Left ventricle myocardium inferior (tissue), 1 donor: ENCODE results near the gene OR2D3. TPM values are rescaled to one million over a fixed set of nuclear protein-coding genes. Genes with fewer than 3 reads are reported as not detected.
"Not testable (repeated sequence)": the region's sequence is repeated elsewhere in the genome, so short reads cannot be mapped to it uniquely, and the experiment has no call there.

Experiments
- DNase-seq: peaks from one replicate; pipeline ENCODE4 v3.0.0-alpha.2; 2020
- H3K27ac ChIP-seq: fragments of 200-600 bp; replicated peaks from 2 replicates; pipeline ENCODE4 v1.8.0; 2021
- H3K27me3 ChIP-seq: fragments of 200-600 bp; 2 replicates; pipeline ENCODE4 v1.8.0; 2021; ENCODE audit warnings: low read depth
- H3K36me3 ChIP-seq: fragments of 200-600 bp; 2 replicates; pipeline ENCODE4 v1.8.0; 2021
- H3K4me1 ChIP-seq: fragments of 200-600 bp; 2 replicates; pipeline ENCODE4 v1.8.0; 2021
- H3K4me3 ChIP-seq: fragments of 200-600 bp; 2 replicates; pipeline ENCODE4 v1.8.0; 2021; ENCODE audit warnings: mild to moderate bottlenecking, moderate library complexity
- H3K9me3 ChIP-seq: fragments of 200-600 bp; replicated peaks from 2 replicates; pipeline ENCODE4 v1.8.0; 2021
- CTCF ChIP-seq: fragments of 200-600 bp; IDR thresholded peaks from 2 replicates; pipeline ENCODE4 v1.8.0; 2021; ENCODE audit warnings: antibody characterized with exemption, mild to moderate bottlenecking, borderline replicate concordance
- intact Hi-C: fragments of 100-400 bp; cut with micrococcal nuclease; formaldehyde crosslinking; loops from one replicate; pipeline ENCODE4 v1.11.0; 2022
- total RNA-seq: library from RNA; stranded (reverse); fragmentation: NEBNext Ultra II Directional; extraction: Animal tissue kit (Norgen Biotek cat#: 25700); gene quantifications from one replicate; pipeline ENCODE4 v1.2.1, GENCODE V29; 2021
- donor health status: DM: no; HTN: yes; CAD: no; lungs with severe emphysema.

The OR2D3 gene
- total RNA-seq, 1 donor from 2014 or later, result not detected

GRCh38 chr11:6962141-6962540, 41.3 kb downstream of the OR2D3 start:
- Histone ChIP-seq H3K27me3 (no peaks in the 10 kb centered on the region), H3K4me3 (no peak overlapping the region), H3K36me3 (no peaks in the 10 kb centered on the region), H3K9me3 (peaks cover 5% of the 10 kb centered on the region), H3K27ac (no peak overlapping the region), H3K4me1 (no peaks in the 10 kb centered on the region)
- intact Hi-C loops, result no loop called here
- TF ChIP-seq CTCF, result no peak
- no peak for DNase-seq

DNA sequence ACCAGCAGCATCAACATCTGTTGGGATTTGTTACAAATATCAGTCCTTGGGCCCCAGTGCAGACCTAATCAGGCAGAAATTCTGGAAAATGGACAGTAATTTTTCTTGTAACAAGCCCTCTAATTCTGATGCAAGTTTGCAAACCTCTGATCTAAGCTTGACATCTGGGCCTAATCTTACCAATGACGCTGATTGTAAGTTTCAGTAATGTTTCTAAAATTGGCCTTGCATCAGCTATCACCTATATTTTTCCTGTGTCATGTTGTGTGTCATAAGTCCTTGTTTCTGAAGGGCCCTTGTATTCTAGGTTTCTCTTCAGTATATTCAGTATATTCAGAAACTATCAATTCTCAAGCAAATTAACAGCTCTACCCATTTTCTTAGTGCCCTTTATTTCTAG, 41.9 kb downstream of the OR2D3 start:
- no peak overlapping the region for H3K4me3 ChIP-seq
- TF ChIP-seq CTCF, result no peak
- no peak overlapping the region for H3K27ac ChIP-seq
- intact Hi-C loops, result no loop called here
- H3K27me3 ChIP-seq, result no peaks in the 10 kb centered on the region
- H3K36me3 ChIP-seq, result no peaks in the 10 kb centered on the region
- no peak for DNase-seq
- H3K9me3 ChIP-seq, result peaks cover 10% of the 10 kb centered on the region
- H3K4me1 ChIP-seq, result no peaks in the 10 kb centered on the region

- no peak for DNase-seq
- intact Hi-C loops, result no loop called here
- TF ChIP-seq CTCF, result no peak
- Histone ChIP-seq H3K4me1 (no peaks in the 10 kb centered on the region), H3K27ac (no peak overlapping the region), H3K4me3 (no peak overlapping the region), H3K27me3 (no peaks in the 10 kb centered on the region), H3K9me3 (peaks cover 19% of the 10 kb centered on the region), H3K36me3 (no peaks in the 10 kb centered on the region)
These were observed 48.0 kb downstream of the OR2D3 start for GRCh38 chr11:6968816-6969215.

DNA sequence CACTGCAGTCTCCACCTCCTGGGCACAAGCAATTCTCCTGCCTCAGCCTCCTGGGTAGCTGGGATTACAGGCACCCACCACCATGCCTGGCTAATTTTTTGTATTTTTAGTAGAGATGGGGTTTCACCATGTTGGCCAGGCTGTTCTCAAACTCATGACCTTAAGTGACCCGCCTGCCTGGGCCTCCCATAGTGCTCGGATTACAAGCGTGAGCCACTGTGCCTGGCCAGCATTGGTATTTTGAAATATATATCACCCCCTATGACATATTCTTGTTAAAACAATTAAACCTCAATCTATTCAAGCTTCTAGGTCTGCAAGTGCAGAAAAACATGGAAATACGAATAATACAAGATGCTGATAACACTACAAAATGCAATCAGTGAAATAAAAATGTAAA, 49.1 kb downstream of the OR2D3 start:
- H3K27ac ChIP-seq, H3K4me3 ChIP-seq, H3K4me1 ChIP-seq, intact Hi-C loops, H3K36me3 ChIP-seq, DNase-seq, H3K27me3 ChIP-seq: not testable (repeated sequence)
- peaks cover 19% of the 10 kb centered on the region for H3K9me3 ChIP-seq

Other genes starting within 250 kb of the OR2D3 start
- gene MRPL17, start 237.7 kb upstream of the OR2D3 start, total RNA-seq, result 40.2 TPM
- not detected for gene OR2AG2, start 149.0 kb upstream of the OR2D3 start, total RNA-seq
- gene OR2AG1, start 138.0 kb upstream of the OR2D3 start, total RNA-seq, result not detected
- not detected for gene OR6A2, start 121.3 kb upstream of the OR2D3 start, total RNA-seq
- gene OR10A5, start 75.3 kb upstream of the OR2D3 start, total RNA-seq, result not detected
- gene OR10A2, start 57.9 kb upstream of the OR2D3 start, total RNA-seq, result not detected
- not detected for gene OR10A4, start 44.4 kb upstream of the OR2D3 start, total RNA-seq
- not detected for gene OR2D2, start 28.5 kb upstream of the OR2D3 start, total RNA-seq
- 0.77 TPM for gene ZNF215, start 5.4 kb downstream of the OR2D3 start, total RNA-seq
- gene ZNF214, start 99.3 kb downstream of the OR2D3 start, total RNA-seq, result 0.96 TPM
- not detected for gene NLRP14, start 99.5 kb downstream of the OR2D3 start, total RNA-seq
- not detected for gene RBMXL2, start 168.0 kb downstream of the OR2D3 start, total RNA-seq